ENCODE results near the gene COPS2.

GRCh38 chr15:49151831-49152230 lies 3.6 kb downstream of the COPS2 start:
- TF ChIP-seq CTCF (IDR thresholded peaks at IDR 0.05) (no peak), ZFX (IDR thresholded peaks at IDR 0.05; ENCODE audit: borderline replicate concordance) (no peak)
